ENCODE data around the gene DNAJB6.
A peak's percentile ranks its signal among the peaks of the same experiment; 100 is the strongest.

DNAJB6 gene

GRCh38 chr7:157397731-157398691 is 61.2 kb downstream of the DNAJB6 start:
- DNase-seq: peak; percentile 15

DNA sequence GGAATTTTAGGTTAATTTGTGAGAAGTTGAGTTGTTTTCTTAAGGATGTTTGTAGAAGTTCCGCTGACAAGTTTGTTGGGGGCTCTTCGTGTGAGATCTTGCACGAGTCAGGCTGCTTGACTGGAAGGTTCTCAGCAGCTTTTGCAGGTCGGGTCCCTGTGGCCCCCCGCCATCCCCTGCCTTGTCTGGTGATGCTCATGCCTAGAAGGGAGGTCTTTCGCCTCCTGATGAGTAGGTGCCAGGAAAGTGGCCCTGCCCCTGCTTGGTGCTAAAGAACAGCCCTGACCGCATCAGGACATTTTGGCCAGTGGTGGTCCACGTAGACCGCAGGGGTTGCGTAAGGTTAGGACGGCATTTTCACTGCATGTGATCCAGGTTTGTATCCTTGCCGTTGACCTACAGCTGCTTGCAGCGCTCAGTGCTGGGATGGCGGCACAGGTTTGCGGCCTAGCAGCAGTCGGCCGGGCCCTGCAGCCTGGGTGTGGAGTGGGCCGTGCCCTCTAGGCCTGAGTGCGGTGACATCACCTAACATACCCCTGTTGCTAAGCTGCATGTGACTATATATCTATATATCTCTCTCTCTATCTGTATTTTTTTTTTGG is 62.4 kb downstream of the DNAJB6 start:
- no peak for DNase-seq

DNA sequence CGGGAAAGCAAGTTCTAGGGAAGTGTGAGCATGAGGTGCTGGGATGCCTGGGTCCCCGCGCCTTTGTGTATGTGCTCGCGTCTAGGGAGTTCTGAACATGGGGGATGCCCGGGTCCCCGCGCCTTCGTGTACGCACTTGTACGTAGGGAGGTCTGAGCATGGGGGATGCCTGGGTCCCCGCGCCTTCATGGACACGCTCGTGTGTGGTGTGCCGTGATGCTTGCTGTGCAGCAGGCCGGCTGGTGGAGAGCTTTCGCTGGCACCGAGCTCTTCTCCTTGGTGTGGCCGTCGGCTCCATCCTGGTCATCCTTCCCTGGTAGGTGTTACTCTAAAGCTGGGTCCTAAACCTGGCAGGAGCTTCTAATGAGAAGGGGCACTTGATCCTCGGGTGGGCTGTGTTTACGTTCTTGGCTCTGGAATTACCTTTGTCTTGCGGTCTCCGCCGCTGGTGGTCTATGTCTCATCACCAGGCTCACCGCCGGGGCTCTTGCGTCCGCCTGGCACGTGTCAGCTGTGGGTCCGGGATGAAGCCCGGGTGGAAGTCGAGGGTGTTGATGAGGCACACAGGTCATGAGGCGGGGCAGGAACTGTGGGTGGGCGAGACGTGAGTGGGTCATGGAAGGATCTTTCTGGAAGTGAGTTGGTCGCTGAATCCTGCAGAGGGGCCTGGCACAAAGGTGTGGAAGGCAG is 63.5 kb downstream of the DNAJB6 start:
- DNase-seq: no peak

GRCh38 chr7:157401567-157402387 is 65.0 kb downstream of the DNAJB6 start:
- DNase-seq: no peak

DNA sequence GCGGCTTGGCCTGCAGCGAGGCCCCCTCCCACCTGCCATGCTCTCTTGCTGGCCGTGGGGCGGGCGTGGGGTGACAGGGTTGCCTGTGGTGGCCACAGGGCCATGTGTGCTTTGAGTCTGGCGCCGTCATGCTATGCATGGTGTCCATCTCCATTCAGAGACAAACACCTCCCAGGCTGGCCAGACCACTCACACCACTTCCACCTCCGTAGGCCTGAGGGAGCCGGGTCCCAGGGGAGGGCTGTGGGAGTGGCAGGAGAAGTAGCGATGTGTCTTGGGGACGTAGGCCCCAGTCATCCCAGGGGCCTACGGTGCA is 65.5 kb downstream of the DNAJB6 start:
- no peak for DNase-seq

DNA sequence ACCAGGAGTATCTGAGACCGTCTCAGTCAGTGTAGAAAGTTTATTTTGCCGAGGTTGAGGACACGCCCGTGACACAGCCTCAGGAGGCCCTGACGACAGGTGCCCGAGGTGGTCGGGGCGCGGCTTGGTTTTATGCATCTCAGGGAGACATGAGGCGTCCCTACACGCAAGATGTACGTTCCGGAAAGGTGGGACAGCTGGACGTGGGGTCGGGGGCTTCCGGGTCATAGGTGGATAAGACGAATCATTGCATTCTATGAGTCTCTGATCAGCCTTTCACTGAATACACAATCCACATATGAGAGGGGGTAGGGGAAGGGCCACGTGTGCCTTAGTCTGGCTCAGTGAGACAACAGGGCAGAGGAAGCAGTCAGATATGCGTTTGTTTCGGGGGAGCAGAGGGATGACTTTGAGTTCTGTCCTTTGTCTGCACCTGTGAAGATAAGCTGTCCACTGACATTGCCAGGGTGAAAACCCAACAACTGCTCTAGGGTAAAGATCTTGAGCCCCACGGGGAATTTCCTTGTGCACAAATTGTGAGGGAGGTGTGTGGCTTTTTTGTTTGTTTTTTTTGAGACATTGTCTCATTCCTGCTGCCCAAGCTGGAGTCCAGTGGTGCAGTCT is 66.2 kb downstream of the DNAJB6 start:
- DNase-seq: no peak

DNA sequence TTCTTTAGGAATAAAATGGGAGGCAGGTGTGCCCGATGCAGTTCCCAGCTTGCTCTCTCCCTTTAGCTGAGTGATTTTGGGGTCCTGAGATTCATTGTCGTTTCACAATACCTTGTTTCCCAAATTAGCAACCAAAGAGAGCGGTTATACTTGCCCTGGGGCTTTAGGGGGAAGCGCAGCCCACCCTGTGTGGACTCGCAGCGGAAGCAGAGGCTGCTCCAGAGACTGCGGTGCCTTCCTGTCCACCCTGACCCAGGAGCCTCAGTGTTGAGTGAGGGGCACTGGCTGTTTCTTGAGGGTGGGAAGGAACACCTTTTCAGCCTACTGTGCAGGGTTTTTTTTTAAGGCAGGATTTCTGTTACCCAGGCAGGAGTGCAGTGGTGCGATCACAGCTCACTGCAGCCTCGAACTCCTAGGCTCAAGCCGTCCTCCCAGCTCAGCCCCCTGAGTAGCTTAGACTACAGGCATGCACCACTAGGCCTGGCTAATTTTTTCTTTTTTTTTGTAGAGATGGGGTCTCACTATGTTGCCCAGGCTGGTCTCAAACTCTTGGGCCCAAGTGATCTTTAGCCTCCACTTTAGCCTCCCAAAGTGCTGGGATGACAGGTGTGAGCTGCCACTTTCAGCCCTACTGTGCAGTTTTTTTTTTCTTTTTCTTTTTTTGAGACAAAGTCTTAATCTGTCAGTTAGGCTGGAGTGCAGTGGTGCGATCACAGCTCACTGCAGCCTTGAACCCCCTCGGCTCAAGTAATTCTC is 67.0 kb downstream of the DNAJB6 start:
- no peak for DNase-seq

DNA sequence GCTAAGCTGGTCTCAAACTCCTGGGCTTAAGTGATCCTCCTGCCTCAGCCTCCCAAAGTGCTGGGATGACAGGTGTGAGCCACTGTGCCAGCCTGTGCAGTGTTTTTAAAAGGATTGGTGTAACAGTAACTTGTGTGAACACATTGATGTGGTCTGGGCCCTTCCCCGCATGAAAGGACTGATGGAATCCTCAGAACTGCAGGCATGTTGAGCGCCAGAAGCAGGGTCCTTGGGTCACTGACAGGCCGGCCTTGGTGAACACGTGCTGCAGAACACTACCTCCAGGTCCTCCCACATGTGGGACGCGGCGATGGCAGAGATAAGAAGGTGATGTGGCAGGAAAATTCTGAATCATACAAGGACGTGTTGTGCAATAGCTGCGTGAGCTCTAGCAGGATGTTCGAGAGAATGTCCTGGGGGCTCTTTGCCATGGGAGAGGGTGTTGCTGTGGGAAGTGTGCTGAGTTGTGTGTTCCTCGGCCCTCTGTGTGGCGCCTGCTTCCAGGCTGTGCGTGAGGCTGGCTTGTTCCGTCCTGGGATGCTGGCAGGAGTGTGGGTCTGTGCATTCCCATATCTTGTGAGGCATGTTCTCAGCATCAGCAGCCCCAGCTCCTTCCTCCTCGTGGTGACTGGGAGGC is 68.2 kb downstream of the DNAJB6 start:
- no peak for DNase-seq

GRCh38 chr7:157405501-157405900 is 68.7 kb downstream of the DNAJB6 start:
- no peak for DNase-seq

GRCh38 chr7:157405914-157406810 is 69.4 kb downstream of the DNAJB6 start:
- no peak for DNase-seq

- no peak for DNase-seq
These were observed 70.2 kb downstream of the DNAJB6 start for GRCh38 chr7:157406971-157407370.

GRCh38 chr7:157407512-157408257 is 70.9 kb downstream of the DNAJB6 start:
- DNase-seq: no peak

GRCh38 chr7:157408258-157409101 is 71.7 kb downstream of the DNAJB6 start:
- DNase-seq: no peak

DNA sequence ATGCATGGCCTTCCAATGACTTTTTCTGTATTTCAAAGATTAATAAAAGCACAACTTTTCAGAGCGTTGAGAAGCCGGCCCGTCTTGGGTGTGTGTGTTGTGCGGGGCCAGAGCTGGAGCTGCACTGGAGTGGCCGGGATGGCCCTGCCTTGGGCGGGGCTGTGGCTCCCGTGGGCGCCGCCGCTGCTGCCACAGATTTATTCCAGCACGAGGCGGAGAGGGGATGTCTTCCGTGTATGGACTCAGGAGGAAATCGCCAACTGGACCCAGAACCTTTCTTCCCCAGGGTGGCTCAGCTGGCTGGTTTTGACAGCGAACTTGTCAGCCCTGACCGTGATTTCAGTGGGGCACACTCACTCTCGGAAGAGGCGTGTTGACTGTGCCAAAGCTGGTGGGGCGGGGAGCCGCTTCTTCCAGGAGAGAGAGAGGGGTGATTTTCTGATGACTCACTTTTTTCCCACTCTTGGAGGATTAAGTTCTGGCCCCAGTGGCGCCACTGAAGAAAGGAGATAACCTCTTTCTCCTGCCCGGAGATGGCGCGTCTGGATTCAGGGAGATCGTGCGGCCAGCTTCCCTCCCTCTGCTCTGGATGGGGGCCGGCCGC is 72.4 kb downstream of the DNAJB6 start:
- no peak for DNase-seq

GRCh38 chr7:157409753-157410727 is 73.2 kb downstream of the DNAJB6 start:
- DNase-seq: no peak

DNA sequence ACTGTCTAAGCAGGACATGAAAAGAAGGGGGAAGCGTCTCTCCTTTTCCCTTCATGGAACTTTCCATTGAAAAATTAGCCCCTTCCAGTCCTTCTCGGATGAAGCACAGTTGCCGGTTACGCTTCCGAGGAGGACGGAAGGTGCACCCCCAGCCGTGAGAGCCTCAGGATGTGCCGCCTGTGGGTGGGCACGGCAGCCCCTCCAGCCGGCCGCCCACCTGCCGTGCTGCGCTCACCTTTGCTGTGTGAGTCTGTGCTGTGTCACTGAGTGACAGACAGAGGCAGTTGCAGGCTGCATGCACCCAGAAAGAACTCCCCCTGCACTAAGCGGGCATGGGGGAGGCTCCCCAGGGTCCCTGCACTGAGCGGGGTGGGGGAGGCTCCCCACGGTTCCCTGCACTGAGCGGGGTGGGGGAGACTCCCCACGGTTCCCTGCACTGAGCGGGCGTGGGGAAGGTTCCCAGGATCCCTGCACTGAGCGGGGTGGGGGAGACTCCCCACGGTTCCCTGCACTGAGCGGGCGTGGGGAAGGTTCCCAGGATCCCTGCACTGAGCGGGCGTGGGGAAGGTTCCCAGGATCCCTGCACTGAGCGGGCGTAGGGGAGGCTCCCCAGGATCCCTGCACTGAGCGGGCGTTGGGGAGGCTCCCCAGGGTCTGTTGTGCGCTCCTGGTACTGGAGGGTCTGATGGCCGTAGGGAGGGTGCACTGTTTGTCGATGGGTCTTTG is 74.2 kb downstream of the DNAJB6 start:
- DNase-seq: no peak

Data from inflammatory macrophage treated with lipopolysaccharide for 4 hours (primary cell).